ENCODE data around the gene PRKAR2B.
"Not testable (repeated sequence)": the region's sequence is repeated elsewhere in the genome, so short reads cannot be mapped to it uniquely, and the experiment has no call there.

- not testable (repeated sequence) for TF ChIP-seq POLR2A, CTCF (IDR thresholded peaks at IDR 0.05)
Observed at GRCh38 chr7:107042326-107042910, 2.1 kb upstream of the PRKAR2B start.

Data from heart left ventricle (tissue), 13 donors.